Lower lobe of right lung (tissue), 2 donors: ENCODE measurements around the gene RGS18. TPM values are rescaled to one million over a fixed set of nuclear protein-coding genes. Genes with fewer than 3 reads are reported as not detected.

Source experiments
- ATAC-seq, 2 donors: fragments of 200-7000 bp; cut with Tn5 transposase; one replicate each; pipeline ENCODE4 v1.9.1; 2020 to 2022; ENCODE audit warnings: mild to moderate bottlenecking in 2 of 2, moderate library complexity in 2 of 2
- DNase-seq: peaks from one replicate; pipeline ENCODE4 v3.0.0-alpha.2; 2020
- H3K27ac ChIP-seq: fragments of 200-600 bp; one replicate; pipeline ENCODE4 v1.8.0; 2022
- H3K27me3 ChIP-seq: fragments of 200-600 bp; one replicate; pipeline ENCODE4 v1.8.0; 2022; ENCODE audit warnings: low read depth
- H3K36me3 ChIP-seq: fragments of 200-600 bp; one replicate; pipeline ENCODE4 v1.8.0; 2022; ENCODE audit warnings: mild to moderate bottlenecking
- H3K4me1 ChIP-seq: fragments of 200-600 bp; one replicate; pipeline ENCODE4 v1.8.0; 2022
- H3K4me3 ChIP-seq: fragments of 200-600 bp; one replicate; pipeline ENCODE4 v1.8.0; 2022; ENCODE audit warnings: mild to moderate bottlenecking
- H3K9me3 ChIP-seq: fragments of 200-600 bp; one replicate; pipeline ENCODE4 v1.8.0; 2022
- intact Hi-C: fragments of 100-400 bp; cut with DNase I; formaldehyde crosslinking; loops from one replicate; pipeline ENCODE4 v1.11.0; 2022
- total RNA-seq: library from RNA; stranded (reverse); fragmentation: NEBNext Ultra II Directional; extraction: Animal tissue kit (Norgen Biotek cat#: 25700); gene quantifications from one replicate; pipeline ENCODE4 v1.2.1, GENCODE V29; 2021
- TF ChIP-seq, protein P1 (sequence below): fragments of 200-600 bp; IDR thresholded peaks from one replicate; pipeline ENCODE4 v1.8.0; 2022; ENCODE audit warnings: antibody characterized with exemption, mild to moderate bottlenecking
- donor health status: DM: no; HTN: yes; CAD: no; lungs with severe emphysema.

The RGS18 gene
- total RNA-seq, 1 donor from 2014 or later, result 13.0 TPM

DNA sequence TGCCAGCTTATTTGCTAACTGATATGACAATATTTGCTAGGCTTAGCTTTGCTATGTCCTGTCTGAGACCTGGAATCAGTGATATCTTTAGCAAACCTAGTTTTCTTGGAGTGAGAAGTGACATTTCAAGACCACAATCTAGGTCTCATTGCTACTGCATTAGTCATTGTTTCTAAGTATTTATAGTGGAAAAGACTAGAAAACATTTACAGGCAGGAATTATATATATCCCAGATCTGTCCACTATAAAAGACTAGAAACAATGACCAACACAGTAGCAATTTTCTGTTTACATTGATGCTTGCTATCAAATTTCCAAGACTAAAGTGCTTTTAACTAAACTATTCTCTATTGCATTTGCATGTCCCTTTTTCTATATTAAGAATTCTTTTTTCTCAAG is 5.0 kb upstream of the RGS18 start:
- Histone ChIP-seq H3K9me3 (no peaks in the 10 kb centered on the region), H3K36me3 (no peaks in the 10 kb centered on the region), H3K4me3 (no peak overlapping the region), H3K4me1 (no peaks in the 10 kb centered on the region), H3K27me3 (no peaks in the 10 kb centered on the region), H3K27ac (no peak overlapping the region)
- no peak for ATAC-seq
- intact Hi-C loops, result no loop called here
- TF ChIP-seq, protein P1, sequence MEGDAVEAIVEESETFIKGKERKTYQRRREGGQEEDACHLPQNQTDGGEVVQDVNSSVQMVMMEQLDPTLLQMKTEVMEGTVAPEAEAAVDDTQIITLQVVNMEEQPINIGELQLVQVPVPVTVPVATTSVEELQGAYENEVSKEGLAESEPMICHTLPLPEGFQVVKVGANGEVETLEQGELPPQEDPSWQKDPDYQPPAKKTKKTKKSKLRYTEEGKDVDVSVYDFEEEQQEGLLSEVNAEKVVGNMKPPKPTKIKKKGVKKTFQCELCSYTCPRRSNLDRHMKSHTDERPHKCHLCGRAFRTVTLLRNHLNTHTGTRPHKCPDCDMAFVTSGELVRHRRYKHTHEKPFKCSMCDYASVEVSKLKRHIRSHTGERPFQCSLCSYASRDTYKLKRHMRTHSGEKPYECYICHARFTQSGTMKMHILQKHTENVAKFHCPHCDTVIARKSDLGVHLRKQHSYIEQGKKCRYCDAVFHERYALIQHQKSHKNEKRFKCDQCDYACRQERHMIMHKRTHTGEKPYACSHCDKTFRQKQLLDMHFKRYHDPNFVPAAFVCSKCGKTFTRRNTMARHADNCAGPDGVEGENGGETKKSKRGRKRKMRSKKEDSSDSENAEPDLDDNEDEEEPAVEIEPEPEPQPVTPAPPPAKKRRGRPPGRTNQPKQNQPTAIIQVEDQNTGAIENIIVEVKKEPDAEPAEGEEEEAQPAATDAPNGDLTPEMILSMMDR, result no peak
- DNase-seq, result no peak

DNA sequence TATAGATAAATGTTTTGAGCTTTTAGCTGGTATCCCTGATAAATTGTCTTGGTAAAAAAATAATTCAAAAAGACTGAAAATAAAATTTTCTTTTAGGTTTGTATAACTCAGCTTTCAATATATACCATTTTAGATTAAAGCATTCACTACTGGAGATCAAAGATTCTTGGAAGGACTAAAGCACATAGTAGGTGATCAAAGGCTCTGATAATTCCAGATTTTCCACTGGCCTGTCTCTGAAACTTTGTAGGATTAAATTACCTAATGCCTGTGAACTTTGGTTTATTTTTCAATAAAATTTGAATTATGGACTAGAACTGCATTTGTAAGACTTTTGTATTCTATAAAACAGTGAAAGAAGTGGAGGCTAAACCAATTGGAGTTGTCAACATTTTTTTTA is 1.2 kb upstream of the RGS18 start:
- H3K4me1 ChIP-seq, result no peaks in the 10 kb centered on the region
- intact Hi-C loops, result no loop called here
- H3K4me3 ChIP-seq, result no peak overlapping the region
- no peak for ATAC-seq
- H3K9me3 ChIP-seq, result no peaks in the 10 kb centered on the region
- H3K27me3 ChIP-seq, result no peaks in the 10 kb centered on the region
- TF ChIP-seq, protein P1, result no peak
- H3K36me3 ChIP-seq, result no peaks in the 10 kb centered on the region
- no peak for DNase-seq
- no peak overlapping the region for H3K27ac ChIP-seq

DNA sequence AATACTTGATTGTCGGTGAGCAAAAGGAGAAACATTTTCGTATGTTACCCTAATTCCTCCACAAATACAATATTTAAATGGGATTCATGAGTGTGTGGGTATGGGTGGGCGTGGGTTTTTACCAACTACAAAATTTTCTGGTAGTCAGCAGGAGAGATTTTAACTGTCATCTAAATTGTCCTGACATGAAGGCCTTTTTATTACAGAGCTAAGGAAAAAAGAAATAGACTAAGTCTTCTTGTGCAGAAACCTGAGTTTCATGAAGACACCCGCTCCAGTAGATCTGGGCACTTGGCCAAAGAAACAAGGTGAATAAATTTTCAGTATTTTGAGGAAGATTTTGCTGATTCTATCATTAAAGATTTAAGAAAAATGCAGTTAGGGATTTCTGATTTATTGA is 752 bp downstream of the RGS18 start:
- Histone ChIP-seq H3K9me3 (no peaks in the 10 kb centered on the region), H3K27me3 (no peaks in the 10 kb centered on the region), H3K27ac (peak overlapping the region; percentile 71), H3K4me1 (no peaks in the 10 kb centered on the region), H3K4me3 (peak overlapping the region; percentile 21), H3K36me3 (no peaks in the 10 kb centered on the region)
- no peak for DNase-seq
- intact Hi-C loops, result no loop called here
- no peak for ATAC-seq
- TF ChIP-seq, protein P1, result no peak

DNA sequence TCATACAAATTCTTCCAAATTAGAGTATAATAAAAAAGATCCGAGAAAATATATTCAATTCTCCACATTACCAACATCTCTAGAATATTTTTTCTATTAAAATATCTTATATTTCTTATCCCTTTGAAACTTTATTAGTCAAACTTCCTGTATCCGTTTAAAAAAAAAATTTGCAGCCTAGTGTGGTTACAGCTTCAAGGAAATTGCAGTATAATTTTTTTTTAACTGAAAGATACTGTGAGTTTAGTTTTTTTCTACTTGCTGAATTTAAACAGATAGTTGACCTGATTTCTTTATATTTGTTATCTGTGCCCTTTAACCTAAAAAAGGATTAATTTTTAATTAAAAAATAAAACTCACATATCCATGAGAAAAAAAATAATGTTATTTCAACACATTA is 1.5 kb downstream of the RGS18 start:
- Histone ChIP-seq H3K4me1 (no peaks in the 10 kb centered on the region), H3K9me3 (no peaks in the 10 kb centered on the region), H3K36me3 (no peaks in the 10 kb centered on the region), H3K27ac (peak overlapping the region; percentile 71), H3K4me3 (peak overlapping the region; percentile 21), H3K27me3 (no peaks in the 10 kb centered on the region)
- TF ChIP-seq, protein P1, result no peak
- ATAC-seq (no peak), DNase-seq (no peak)
- intact Hi-C loops, result no loop called here

DNA sequence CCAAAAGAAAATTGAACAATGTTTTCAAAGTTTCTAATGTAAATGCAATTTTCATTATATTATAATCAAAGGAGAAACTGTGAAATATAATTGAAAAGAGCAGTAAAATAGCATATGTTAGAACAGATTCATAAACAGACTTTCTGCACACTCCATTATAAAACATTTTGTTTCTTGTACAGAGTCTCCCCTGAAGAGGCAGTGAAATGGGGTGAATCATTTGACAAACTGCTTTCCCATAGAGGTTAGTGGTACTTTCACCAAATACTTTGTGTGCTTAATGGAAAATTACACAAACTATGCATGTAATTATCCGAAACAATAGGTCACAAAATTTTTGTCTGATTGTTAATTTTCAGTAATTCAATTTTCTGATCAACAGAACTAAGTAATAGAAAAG is 1.9 kb downstream of the RGS18 start:
- peak overlapping the region; percentile 37 for H3K27ac ChIP-seq
- TF ChIP-seq, protein P1, result no peak
- H3K9me3 ChIP-seq, result no peaks in the 10 kb centered on the region
- ATAC-seq (no peak), DNase-seq (no peak)
- H3K4me3 ChIP-seq, result no peak overlapping the region
- H3K4me1 ChIP-seq, result no peaks in the 10 kb centered on the region
- intact Hi-C loops, result no loop called here
- no peaks in the 10 kb centered on the region for H3K27me3 ChIP-seq
- no peaks in the 10 kb centered on the region for H3K36me3 ChIP-seq

DNA sequence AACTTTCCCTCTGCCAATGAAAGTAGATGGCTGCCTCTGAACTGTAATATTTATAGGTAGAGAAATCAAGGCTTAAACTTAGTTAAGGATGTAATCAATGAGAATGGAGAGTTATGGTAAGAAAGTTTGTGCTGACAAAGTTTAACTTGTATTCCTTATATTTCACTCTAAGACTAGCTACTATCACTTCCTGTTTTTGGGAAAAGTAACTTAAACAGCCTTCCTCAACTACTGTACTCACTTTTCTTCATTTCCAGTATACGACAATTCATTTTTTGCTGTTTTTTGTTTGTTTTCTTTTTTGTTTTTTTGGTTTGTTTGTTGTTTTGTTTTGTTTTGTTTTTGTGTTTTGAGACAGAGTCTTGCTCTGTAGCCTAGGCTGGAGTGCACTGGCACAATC is 3.7 kb downstream of the RGS18 start:
- H3K27me3 ChIP-seq, result no peaks in the 10 kb centered on the region
- TF ChIP-seq, protein P1, result no peak
- H3K9me3 ChIP-seq, result no peaks in the 10 kb centered on the region
- H3K4me3 ChIP-seq, result no peak overlapping the region
- ATAC-seq (no peak), DNase-seq (no peak)
- intact Hi-C loops, result no loop called here
- H3K36me3 ChIP-seq, result no peaks in the 10 kb centered on the region
- no peak overlapping the region for H3K27ac ChIP-seq
- H3K4me1 ChIP-seq, result no peaks in the 10 kb centered on the region
